ENCODE measurements around the gene PTPRJ. TPM values are rescaled to one million over a fixed set of nuclear protein-coding genes. Genes with fewer than 3 reads are reported as not detected.
A peak's percentile ranks its signal among the peaks of the same experiment; 100 is the strongest.

The PTPRJ gene
- total RNA-seq, 2 donors from 2014 or later, result 3.4 to 8.0 TPM

DNA sequence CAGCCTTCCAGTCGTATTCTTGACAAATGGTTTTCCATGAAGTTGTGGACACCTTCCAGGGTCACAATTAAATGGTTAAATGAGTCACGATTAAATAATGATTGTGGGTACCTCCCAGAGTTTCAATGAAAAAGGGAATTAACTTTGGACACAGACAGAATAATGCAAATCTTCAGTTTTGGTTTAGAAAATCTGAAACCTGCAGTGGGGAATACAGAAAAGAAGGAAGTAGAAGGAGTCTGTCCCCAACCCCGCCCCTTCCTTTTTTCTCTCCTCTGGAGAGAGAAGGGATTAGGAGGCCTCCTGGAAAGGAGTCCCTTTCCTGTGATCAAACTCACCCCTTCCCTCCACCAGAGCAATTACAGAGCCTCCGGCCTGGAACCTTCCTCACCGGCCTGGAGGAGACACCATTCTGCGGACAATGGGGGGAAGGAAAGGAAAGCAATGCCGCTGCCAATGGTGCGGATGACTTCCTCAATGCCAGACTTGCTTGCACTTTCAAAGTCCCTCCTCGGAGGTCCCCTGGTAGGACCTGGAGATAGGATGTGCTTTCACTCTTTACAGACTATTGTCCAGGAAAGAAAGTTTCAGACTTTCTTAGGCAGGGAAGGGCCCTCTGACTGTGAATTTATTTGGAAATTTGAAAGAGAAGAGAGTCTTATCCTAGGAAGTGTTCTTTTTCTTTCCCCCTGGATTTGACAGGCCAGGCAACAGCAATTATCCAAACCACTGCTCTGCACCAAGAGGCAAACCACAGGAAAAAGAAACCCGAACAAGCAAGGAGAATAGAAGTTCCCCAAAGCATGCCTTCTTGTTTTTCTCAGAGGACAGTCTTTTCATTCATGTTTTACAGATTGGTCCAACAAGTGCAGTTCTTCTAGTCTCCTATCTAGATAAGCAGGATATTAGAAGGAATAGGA lies 86.8 kb downstream of the PTPRJ start:
- H3K4me3 ChIP-seq, result no peak overlapping the region

DNA sequence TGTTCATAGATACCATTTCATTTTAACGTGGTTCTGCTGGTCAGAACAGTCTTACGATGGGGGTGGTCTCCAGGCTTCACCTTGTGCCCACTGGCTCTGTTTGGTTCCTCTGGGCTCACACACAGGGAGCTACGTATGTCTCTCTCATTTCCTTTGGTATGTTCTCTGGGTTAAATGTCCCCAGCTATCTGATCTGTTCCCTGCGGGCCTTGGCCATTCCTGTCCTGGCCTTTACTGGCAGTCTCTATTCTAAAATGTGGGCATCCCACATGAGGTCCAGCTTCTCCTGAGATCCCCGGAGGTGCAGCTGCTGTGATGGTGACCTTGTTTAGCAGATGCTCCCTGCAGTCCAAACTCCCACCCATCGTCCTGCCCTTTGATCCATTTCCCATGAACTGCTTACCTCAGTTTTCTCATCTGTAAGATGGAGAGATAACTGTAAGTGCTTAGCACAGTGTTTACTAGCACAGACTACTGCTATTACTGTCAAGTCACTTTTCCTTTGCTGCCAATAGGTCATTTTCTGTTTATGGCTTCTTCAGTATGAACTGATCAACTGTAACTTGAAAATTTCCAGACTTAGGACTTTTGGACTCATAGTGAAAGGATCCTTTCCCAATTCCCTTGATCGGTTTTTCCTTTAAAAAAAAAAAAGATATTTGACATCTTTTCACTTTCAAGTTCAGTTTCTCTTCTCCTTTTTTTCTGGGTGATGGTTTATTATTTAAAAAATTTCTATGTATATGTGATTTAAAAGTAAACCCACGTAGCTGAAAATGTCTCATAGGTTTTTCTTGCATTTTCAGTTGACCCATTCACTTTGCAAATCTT lies 92.9 kb downstream of the PTPRJ start:
- no peaks in the 10 kb centered on the region for H3K27me3 ChIP-seq
- no peak overlapping the region for H3K27ac ChIP-seq
- no peaks in the 10 kb centered on the region for H3K36me3 ChIP-seq
- no peaks in the 10 kb centered on the region for H3K9me3 ChIP-seq
- no peak for DNase-seq (ENCODE audit: low spot score)
- H3K4me3 ChIP-seq, result no peak overlapping the region
- no peaks in the 10 kb centered on the region for H3K4me1 ChIP-seq
- TF ChIP-seq, protein P1, sequence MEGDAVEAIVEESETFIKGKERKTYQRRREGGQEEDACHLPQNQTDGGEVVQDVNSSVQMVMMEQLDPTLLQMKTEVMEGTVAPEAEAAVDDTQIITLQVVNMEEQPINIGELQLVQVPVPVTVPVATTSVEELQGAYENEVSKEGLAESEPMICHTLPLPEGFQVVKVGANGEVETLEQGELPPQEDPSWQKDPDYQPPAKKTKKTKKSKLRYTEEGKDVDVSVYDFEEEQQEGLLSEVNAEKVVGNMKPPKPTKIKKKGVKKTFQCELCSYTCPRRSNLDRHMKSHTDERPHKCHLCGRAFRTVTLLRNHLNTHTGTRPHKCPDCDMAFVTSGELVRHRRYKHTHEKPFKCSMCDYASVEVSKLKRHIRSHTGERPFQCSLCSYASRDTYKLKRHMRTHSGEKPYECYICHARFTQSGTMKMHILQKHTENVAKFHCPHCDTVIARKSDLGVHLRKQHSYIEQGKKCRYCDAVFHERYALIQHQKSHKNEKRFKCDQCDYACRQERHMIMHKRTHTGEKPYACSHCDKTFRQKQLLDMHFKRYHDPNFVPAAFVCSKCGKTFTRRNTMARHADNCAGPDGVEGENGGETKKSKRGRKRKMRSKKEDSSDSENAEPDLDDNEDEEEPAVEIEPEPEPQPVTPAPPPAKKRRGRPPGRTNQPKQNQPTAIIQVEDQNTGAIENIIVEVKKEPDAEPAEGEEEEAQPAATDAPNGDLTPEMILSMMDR (IDR thresholded peaks at IDR 0.05), result no peak

More for the DNA sequence above, 86.8 kb downstream of the PTPRJ start:
- peaks cover 0 to 28% of the 10 kb centered on the region in 2 donors for H3K4me1 ChIP-seq
- no peaks in the 10 kb centered on the region for H3K9me3 ChIP-seq
- no peak for DNase-seq (ENCODE audit: low spot score)
- no peaks in the 10 kb centered on the region for H3K27me3 ChIP-seq
- H3K36me3 ChIP-seq, result no peaks in the 10 kb centered on the region
- peak overlapping the region; percentile 21 to 25 for H3K27ac ChIP-seq
- TF ChIP-seq, protein P1 (IDR thresholded peaks at IDR 0.05), result no peak

DNA sequence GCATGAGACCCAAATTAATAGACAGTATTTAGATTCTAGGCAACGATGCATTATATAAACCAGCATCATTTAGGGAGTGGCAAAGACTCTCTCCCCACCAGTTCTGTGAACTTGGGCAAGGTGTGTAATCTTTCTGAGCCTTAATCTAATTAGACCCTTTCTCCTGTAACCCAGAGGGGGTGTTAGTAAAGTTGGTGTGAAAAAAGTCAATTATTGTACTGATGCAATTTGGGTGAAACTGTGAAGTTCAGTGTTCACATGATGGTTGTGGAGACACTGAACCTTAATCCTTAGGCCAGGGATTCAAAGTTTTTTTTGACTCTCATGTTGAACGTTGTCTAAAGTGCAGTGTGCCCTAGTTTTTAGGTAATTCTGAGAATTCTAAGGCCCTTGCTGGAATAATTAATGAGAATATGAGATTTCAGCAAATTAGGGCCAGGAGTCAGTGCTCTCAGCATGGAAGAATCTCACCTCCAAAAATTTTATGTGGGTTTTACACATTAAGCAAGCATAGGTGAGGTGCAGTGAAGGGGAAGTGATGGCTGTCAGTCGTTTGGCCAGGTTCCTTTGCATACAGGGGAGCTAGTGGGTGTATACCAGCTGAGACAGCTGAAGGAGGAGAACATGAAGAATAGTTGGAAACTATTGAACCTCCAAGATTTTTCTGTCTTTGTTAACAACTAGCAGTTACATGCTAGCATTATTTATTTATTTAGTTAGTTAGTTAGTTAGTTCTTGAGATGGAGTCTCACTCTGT lies 94.2 kb downstream of the PTPRJ start:
- TF ChIP-seq, protein P1 (IDR thresholded peaks at IDR 0.05), result no peak
- no peaks in the 10 kb centered on the region for H3K27me3 ChIP-seq
- no peaks in the 10 kb centered on the region for H3K36me3 ChIP-seq
- H3K4me1 ChIP-seq, result no peaks in the 10 kb centered on the region
- no peak overlapping the region for H3K27ac ChIP-seq
- no peak overlapping the region for H3K4me3 ChIP-seq
- no peaks in the 10 kb centered on the region for H3K9me3 ChIP-seq
- no peak for DNase-seq (ENCODE audit: low spot score)

DNA sequence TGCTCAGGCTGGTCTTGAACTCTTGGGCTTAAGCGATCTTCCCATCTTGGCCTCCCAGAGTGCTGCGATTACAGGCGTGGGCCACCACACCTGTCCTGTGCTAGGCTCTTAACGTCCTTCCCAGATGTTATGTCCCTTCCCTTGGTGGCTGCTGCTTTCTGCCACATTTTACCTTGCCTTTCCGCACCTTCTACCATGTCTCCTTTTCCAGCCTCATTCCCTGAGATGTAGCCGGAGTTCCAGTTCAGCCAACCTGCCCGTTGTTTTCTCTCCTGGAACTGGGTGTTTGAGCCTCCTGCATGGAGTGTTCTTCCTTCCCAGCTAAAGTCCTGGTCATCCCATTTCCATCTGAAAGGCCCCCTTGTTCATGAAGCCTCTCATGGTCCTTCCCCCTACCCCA lies 95.3 kb downstream of the PTPRJ start:
- no peak overlapping the region for H3K27ac ChIP-seq
- H3K9me3 ChIP-seq, result no peaks in the 10 kb centered on the region
- H3K27me3 ChIP-seq, result no peaks in the 10 kb centered on the region
- no peak overlapping the region for H3K4me3 ChIP-seq
- DNase-seq (ENCODE audit: low spot score), result no peak
- peaks cover 0 to 4% of the 10 kb centered on the region in 2 donors for H3K4me1 ChIP-seq
- no peaks in the 10 kb centered on the region for H3K36me3 ChIP-seq
- TF ChIP-seq, protein P1 (IDR thresholded peaks at IDR 0.05), result no peak

DNA sequence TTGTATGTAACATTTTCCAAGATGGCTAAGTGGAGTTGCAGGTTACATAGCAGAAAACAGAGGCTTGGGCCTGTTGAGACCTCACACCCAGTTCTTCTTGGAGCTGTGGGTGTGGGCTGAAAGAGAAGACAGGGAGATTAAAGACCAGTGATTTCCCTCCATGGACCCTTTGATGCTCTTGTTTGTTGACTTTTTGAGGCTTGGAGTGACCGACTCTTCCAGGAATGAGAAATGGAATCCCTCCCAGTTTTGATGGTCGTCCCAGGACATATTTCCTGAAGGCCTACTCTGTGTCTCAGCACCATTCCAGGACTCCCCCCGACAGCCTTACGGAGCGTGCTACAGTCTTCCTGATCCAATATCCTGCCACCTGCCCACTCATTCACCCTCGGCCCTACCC lies 96.9 kb downstream of the PTPRJ start:
- no peak overlapping the region for H3K4me3 ChIP-seq
- peaks cover 0 to 17% of the 10 kb centered on the region in 2 donors for H3K4me1 ChIP-seq
- no peaks in the 10 kb centered on the region for H3K9me3 ChIP-seq
- no peaks in the 10 kb centered on the region for H3K27me3 ChIP-seq
- TF ChIP-seq, protein P1 (IDR thresholded peaks at IDR 0.05), result no peak
- no peak for DNase-seq (ENCODE audit: low spot score)
- H3K27ac ChIP-seq, result no peak overlapping the region
- no peaks in the 10 kb centered on the region for H3K36me3 ChIP-seq
